GM12801 (cell line): Measurements from ENCODE around the gene AGAP1.

ENCODE experiments used
- TF ChIP-seq, protein P1 (sequence below): IDR thresholded peaks from one replicate; pipeline ENCODE4 v1.5.1; 2011; ENCODE audit warnings: control low read depth; ENCODE audit not compliant: insufficient read length; ENCODE audit errors: extremely low read depth

The AGAP1 gene

DNA sequence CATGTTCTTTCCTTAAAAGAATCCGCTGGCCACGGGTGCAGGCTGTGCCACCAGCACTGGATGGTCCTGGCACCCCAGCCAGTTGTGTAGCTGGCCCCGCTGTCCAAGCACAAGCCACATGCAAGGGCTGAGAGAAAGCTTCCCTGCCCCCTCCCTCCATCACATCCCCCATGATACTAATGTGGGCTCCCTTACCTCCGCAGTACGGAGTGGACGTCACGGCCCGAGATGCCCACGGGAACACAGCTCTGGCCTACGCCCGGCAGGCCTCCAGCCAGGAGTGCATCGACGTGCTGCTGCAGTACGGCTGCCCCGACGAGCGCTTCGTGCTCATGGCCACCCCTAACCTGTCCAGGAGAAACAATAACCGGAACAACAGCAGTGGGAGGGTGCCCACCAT is 629.9 kb downstream of the AGAP1 start:
- TF ChIP-seq, protein P1, sequence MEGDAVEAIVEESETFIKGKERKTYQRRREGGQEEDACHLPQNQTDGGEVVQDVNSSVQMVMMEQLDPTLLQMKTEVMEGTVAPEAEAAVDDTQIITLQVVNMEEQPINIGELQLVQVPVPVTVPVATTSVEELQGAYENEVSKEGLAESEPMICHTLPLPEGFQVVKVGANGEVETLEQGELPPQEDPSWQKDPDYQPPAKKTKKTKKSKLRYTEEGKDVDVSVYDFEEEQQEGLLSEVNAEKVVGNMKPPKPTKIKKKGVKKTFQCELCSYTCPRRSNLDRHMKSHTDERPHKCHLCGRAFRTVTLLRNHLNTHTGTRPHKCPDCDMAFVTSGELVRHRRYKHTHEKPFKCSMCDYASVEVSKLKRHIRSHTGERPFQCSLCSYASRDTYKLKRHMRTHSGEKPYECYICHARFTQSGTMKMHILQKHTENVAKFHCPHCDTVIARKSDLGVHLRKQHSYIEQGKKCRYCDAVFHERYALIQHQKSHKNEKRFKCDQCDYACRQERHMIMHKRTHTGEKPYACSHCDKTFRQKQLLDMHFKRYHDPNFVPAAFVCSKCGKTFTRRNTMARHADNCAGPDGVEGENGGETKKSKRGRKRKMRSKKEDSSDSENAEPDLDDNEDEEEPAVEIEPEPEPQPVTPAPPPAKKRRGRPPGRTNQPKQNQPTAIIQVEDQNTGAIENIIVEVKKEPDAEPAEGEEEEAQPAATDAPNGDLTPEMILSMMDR: no peak

DNA sequence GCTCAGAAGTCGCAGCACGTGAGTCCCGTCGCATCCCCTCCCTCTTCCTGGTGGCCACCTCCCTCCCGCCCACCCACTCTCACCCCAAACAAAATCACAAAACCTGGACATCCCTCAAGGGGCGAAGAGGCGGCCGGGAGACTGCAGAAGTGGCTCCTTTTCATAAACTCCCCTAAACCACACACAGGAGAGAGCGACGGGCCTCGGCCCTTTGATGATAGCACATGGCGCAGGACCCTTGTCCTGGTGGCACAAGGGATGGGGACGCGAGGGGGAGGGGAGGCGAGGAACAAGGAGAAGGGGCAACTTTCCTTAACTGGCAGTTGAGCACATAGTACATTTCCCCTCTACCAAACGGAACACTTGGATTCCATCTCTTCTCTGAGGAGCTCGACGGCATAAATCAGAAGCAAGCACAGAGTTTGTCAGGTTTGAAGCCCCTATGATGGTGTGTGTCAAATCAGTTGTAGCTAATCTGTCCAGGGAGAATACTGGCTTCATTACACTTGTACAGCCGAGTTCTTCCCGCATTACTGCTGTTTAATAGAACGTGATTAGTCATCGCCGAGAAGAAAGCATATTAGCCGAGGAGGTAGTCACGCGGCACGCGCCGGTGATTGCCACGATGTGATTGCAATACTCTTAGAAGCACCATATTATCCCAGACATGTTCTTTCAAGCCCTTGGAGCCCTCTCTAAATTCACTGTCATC is 630.5 kb downstream of the AGAP1 start:
- TF ChIP-seq, protein P1: no peak

DNA sequence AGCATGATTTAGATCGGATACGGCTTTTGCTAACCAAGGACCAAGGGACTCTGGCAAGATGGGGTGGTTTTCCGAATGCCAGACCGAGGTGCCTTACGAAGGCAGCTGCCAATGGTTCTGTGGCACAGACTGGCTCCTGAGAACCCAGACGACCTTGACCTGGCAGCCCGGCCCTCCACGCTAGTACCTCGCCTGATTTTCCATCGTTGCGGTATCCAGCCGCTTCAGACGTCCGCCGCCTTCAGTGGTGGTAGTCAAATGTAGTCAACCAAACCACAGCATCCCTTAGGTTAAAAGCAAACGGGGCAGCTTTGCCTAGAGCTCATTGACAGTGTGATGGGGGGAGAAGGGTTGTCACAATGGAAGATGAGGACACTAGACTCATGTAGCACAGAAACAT is 631.7 kb downstream of the AGAP1 start:
- TF ChIP-seq, protein P1: no peak

DNA sequence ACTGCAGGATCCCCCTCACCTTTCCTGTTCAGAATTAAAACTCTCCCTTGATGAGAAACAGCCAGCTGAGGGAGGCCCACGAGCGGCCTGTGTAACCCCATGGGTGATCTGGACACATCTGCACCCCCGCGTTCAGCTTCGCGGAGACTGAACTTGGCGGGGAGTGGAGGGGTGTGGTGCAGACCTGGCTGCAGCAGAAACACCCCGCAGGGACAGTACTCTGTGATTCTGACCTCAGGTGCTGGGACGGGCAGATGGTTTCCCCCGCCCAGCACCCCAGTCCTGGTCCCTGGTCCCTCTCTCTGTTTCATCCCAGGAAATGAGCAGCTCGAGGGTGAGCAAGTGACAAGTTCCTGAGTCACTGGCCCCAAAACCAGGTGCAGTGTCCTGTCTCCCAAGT is 633.2 kb downstream of the AGAP1 start:
- TF ChIP-seq, protein P1: no peak

DNA sequence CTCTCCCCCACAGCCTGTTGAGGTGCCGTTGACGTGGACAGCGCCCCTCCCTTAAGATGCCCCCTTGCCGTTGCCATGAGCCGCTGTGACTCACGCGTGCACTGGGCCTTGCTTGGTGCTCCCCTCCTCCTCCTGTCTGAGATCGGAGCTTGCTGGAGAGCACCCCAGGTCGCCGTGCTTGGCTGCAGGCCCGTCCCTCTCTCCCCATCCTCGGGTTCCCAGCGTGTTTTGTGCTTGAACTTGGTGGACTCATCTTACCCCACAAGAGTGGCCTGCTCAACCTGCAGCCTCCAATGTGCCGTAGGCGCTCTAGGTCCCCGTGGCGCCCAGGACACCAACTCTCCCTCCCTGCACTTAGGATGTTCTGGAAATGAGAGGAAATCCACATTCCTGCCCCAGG is 634.5 kb downstream of the AGAP1 start:
- TF ChIP-seq, protein P1: no peak

DNA sequence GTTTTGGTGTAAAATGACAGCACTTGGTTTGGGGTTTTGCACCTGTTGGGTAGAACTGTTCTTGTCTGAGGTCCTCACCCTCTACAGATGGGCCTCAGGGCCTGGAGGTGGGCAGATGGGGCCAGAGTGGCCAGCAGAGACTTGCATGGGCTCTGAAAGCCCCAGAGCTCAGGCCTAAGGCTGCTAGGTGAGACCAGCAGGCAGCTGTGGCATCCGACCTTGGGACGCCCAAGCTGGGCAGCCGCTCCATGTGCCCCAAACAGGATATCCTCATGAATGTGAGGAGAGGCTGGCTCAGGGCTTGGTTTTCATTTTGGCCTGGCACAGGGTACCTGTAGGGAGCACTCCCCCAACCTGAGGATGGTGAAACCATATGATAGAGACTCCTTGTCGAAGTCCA is 636.1 kb downstream of the AGAP1 start:
- TF ChIP-seq, protein P1: no peak

DNA sequence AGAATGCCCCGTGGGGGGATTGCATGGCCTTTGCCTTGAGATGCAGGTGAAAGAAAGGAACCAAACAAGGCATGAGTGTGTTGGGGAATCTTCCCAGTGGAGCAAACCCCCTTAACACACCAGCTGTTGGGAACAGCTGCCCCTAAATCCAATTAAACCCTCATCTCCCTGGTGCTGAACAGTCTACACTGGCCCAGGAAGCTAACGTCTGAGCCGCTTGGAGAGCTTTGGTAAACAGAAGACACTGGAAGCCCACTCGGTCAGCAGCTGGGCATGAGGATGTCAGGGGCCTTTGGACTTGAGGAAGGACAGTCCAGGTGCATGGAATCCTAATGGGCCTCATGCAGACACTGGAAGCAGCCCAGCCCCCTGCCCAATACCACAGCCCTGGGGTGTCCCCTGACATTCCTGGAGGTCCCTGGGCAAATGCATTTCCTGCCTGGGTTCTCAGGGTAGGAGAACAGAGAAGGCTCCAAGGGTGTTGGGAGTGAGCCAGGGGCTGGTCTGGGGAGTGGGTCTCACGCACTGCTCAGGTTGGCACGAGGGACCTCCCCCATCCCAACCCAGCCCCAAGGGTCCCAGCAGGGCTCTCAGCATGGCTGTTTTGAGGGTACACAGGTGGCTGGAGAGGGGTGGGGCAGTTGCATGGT is 636.6 kb downstream of the AGAP1 start:
- TF ChIP-seq, protein P1: no peak
